H4 (cell line): ENCODE measurements around the gene ACADS. TPM values are rescaled to one million over a fixed set of nuclear protein-coding genes. Genes with fewer than 3 reads are reported as not detected.
A peak's percentile ranks its signal among the peaks of the same experiment; 100 is the strongest.

Experiments used
- DNase-seq: peaks from one replicate; pipeline ENCODE4 v3.0.0-alpha.2; 2015; ENCODE audit warnings: low spot score
- total RNA-seq: library from RNA; depleted of rRNA; stranded (reverse); fragments of >200 nt; shearing (Covaris generic); gene quantifications from 2 replicates; pipeline ENCODE4 v1.2.3, GENCODE V29; 2014

Gene ACADS
- total RNA-seq, 1 experiment from 2014 or later: 7.4 TPM

DNA sequence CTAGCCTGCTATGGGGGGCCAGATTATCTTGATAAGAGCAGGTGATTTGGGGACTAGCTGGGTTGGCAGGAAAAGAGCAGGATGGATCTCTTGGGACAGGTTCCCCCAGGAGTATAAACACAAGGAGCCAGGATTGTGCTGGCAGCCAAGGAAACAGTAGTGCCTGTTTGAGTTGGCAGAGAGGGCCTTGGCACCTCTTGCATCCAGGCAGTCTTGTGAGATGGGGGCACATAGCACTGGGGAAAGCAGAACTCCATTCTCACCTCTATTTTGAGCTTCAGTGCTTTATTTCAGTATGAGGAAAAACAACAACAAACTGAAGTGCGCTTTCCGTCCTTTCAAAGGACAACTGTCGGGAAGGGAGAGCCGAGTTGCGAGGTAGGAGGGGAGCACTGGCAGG lies 24.7 kb upstream of the ACADS start:
- DNase-seq: no peak

GRCh38 chr12:120702637-120703036 lies 23.0 kb upstream of the ACADS start:
- no peak for DNase-seq

DNA sequence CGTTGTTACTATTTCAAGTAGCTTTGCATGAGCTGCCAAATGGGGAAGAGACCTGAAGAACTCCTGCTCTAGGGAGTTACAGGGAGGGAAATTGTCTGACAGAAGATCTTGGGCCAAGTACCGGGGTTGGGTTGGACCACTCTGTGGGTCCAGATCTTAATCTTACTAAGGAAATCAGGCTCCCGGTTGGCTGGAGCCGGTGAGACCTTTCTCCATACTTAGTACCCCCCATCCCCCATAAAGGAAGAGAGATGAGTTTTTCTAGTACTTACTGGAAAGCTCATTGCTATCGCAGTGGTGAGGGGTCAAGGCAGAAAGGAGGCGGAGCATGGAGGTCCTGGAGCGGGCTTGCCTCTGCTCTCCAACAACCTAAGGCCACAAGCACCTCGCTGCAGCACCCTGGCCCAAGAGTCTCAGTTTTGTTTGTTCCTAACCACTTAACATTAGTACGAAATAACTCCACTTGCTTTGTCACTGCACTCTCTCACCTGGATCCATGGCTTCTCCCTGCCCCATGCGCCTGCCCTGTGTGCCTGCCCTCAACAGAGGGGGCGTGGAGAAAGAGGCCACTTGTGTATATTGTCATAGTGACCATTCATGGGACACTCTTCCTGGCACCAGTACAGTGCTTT lies 22.2 kb upstream of the ACADS start:
- DNase-seq: no peak

DNA sequence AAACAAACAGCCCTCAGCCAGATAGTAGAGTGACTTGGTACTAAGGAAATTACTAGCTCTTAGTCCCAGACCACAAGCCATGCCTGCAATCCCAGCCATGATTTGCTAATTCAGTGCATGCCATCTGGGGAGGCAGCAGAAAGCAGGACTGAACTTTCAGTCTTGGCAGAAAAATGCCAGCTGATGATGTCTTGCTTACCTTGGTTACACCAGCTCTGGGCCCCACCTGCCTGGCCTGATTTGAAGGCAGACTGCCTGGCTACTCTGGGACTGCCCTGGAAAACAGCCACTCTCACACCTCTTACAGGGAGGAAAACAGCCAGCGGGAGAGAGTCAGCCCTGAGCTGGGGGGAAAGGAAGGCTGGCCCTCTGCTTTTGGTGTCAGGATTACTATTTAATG lies 20.0 kb upstream of the ACADS start:
- no peak for DNase-seq

GRCh38 chr12:120706029-120706428 lies 19.6 kb upstream of the ACADS start:
- no peak for DNase-seq

GRCh38 chr12:120708651-120709050 lies 17.0 kb upstream of the ACADS start:
- no peak for DNase-seq

DNA sequence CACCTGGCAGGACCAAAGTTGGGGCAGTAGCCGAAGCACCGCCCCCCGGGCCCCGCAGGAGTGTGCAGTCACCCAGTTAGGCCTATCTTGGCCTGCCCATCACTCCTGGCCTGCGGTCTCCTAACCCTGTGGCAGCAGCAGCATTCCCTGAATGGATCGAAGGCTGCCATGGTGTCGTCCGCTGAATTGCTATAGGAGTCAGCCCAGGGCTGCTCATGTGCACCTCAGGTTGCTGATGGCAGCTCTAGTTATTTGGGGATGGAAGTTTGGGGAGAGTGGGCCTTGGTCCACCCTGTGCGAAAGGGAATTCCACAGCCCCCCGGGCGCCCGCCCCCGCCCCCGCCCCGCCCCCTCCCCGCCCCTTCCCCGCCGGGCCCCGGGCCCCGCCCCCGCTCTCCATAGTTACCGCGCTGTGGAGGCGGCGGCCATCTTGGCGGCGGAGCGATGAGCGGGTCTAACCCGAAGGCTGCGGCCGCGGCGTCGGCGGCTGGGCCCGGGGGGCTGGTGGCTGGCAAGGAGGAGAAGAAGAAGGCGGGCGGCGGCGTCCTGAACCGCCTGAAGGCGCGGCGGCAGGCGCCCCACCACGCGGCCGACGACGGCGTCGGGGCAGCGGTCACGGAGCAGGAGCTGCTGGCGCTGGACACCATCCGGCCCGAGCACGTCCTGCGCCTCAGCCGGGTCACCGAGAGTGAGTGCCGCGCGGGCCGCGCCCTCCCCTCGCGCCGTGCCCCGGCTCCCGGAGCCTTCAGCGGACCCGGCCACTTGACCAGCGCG lies 15.4 kb upstream of the ACADS start, which contains the start of gene UNC119B:
Gene UNC119B (plus strand): TSS at position 428 of the 774 bp plus-strand sequence. CDS start 17 bp downstream, at position 445.
- DNase-seq: peak; percentile 30

DNA sequence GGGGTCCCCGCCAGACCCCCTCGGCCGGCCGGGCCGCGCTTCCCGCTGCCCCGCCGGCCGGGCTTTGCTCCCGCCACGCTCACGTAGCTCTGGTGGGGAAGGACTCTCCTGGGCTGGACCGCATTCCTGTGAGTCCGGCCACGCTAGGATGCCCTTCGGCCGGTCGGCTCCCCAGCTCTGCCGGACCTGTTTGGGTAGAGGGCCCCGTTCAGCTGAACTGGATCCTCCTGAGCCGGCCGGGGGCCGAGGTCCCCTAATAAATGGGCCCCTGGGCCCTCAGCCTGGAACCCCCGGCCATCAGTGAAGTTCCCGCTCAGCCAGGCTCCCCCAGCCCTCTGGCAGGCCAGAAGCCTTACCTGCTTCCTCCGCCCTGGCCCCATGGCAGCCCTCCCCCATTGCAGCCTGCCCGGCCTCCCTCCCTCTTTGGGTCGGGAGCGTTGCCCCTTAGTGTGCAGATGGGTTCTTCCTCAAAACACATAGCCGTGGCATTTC lies 14.8 kb upstream of the ACADS start:
- DNase-seq: no peak

GRCh38 chr12:120711411-120711810 lies 14.2 kb upstream of the ACADS start:
- DNase-seq: no peak

GRCh38 chr12:120712610-120713009 lies 13.0 kb upstream of the ACADS start:
- no peak for DNase-seq

- peak; percentile 70 for DNase-seq
These were observed 11.7 kb upstream of the ACADS start for GRCh38 chr12:120713861-120714482.

DNA sequence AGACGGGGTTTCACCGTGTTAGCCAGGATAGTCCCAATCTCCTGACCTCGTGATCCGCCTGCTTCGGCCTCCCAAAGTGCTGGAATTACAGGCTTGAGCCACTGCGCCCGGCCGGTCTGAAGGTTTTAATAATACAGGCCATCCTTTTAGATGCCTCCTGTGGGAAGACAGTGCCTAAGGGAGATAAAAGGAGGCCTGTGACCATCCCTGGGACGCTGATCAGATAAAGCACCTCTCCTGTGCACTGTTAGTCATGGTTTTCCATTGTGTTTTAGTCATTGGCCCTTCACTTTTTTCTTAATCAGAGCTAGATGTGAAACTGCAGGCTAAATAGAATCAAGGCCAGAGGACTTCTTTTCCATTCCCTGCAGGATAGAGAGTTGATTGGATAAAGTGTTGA lies 7.6 kb upstream of the ACADS start:
- no peak for DNase-seq

DNA sequence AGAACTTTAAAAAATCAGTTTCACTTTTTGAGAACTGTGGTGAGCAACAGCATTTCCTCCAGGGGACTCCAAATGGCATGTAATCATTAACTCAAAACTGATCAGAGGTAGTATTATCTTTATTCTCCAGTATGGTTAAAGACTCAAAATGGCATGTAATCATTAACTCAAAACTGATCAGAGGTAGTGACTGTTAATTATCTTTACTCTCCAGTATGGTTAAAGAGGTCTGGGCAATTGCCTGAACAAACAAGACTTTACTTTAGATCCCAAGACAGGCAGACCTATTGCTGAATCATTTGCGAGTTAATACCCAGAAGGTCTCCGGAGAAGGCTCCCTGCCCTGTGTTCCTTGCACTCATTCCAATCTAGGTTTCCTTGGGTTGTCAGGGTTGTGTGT lies 6.6 kb upstream of the ACADS start:
- no peak for DNase-seq

- DNase-seq: no peak
These were observed 6.0 kb upstream of the ACADS start for GRCh38 chr12:120719496-120720233.

GRCh38 chr12:120720234-120720986 lies 5.2 kb upstream of the ACADS start:
- DNase-seq: no peak

DNA sequence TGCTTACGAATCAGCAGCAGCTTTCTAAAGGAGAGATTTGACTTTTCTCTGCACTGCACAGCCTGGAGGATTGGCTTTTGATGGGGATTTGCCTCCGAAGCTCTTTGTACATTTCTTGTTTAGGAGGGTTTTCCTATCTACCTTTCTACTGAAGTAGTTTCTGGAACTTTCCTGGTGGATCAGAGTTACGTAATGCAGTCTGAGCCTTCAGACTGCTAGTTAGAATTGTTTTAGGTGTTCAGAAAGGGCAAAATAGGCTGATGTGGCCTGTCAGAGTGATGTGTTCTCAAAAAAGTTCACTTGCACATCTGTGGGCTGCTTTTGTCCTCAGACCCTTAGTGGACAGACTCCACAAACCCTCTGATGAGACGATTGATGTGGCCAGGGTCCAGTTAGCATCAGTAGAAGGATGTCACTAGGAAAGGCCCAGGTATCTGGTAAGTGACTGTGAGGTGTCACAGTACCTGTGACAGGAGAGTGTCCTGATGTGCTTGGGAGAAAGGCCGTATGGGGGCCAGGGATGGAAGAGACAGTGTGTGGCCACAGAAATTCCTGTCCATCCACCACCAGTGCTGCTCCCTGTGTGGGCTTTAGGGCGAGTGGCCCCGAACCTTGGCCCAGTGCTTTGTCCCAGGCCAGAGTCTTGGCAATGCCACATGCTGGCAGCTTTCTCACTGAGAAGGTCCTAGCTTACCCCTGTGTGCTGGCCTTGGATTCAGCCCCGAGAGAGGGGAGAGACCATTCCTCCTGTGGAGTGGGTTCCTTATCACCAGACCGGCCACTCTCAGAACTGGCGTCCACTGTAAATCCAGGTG lies 4.4 kb upstream of the ACADS start:
- no peak for DNase-seq

- DNase-seq: no peak
These were observed 3.8 kb upstream of the ACADS start for GRCh38 chr12:120721866-120722265.

GRCh38 chr12:120722784-120723183 lies 2.8 kb upstream of the ACADS start:
- DNase-seq: no peak

- no peak for DNase-seq
These were observed 906 bp upstream of the ACADS start for GRCh38 chr12:120724720-120725119.

- no peak for DNase-seq
These were observed 421 bp upstream of the ACADS start for GRCh38 chr12:120725151-120725658.
